Medulla oblongata (tissue), 1 donor: ENCODE measurements around the gene RAD51B.
A peak's percentile ranks its signal among the peaks of the same experiment; 100 is the strongest.
"Not testable (repeated sequence)": the region's sequence is repeated elsewhere in the genome, so short reads cannot be mapped to it uniquely, and the experiment has no call there.

Source experiments
- DNase-seq: peaks from one replicate; pipeline ENCODE4 v3.0.0-alpha.2; 2015; ENCODE audit errors: extremely low spot score

Gene RAD51B

DNA sequence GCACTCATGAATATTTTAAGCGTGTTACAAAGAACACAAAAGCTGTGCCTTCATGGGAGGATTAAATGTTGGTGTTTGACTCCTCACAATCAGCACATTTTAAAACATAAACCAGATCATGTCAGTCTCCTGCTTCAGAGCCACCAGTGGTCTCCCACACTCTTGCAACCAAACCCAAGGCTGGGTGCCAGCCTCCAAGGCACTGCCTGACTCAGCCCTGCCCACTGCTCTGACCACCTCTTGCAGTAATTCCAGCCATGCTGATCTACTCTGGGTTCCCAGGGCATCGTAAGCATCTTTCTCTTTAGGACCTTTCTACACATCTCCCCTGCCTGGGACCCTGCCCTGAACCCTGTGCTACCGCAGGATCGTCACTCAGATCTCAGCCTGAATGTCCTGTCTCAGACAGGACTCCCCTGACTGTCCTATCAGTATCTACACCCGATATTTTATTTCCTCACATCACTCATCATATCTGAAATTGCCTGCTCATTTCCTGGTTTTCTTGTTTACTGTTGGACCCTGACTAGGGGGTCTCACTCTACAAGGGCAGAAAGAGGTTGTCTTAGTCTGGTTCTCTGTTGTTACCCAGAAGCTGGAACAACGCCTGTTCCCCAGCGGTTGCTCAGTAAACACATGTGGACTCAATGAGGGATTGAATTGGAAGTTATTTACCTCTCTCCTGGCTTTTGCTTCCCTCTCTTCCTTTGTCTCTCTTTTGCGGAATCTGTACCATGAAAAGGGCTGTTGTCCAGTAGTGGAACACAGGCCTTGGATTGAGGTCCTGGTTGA lies 449.8 kb downstream of the RAD51B start:
- no peak for DNase-seq

DNA sequence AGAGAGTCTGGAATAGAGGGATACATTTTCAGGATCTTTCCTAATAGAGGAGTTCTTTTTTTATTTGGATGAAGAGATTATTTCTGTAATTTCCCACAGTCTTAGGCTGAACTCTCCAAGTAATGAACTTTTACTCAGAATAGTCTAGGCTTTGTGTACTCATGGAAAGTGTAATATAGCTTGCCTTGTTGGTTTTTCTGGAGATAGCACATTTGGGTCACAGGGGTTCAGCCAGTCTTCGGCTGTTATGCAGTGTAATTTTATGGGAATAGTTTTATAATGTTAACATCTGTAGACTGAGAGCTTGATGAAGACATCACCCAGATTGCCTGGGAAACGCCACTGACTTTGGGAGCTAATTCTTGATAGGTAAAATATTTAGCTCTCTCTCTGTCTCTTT lies 450.8 kb downstream of the RAD51B start:
- DNase-seq, result no peak

DNA sequence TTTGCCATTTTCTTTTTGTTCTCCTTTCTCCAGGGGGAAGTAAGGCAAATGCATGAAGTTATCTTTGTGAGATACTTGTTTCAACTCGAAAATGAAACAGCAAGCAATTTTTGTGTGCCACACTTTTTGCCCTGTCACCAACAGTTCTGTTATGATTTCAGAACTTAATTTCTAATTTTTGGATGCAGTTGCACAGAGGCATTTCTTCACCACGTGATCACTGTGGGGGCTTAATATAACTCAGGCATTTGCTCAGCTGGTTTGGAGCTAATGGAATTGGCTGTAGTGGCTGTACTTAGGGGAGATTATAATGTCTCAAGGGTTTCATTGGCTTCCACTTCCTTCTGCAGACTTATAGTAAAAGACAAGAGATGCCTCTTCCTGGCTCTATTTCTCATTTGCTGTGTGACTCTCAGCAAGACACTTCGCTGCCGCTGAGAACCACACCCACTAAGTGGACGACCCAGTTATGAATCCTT lies 452.4 kb downstream of the RAD51B start:
- peak; percentile 41 for DNase-seq

DNA sequence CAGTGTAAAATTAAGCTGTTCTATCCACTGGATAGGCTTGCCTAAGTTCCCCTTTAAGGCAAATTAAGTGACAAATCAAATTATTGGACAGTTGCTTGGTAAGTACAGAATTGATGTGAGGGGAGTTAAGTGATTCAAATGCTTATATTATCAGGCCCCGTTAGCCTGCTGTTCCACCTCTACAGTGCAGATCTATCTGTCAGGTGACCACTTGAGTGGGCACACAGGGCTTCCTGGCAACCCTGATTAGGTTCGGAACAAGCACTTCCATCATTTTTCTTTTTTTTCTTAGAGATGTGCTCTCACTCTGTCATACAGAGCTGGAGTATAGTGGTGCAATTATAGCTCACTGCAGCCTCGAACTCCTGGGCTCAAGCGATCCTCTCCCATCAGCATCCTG lies 453.8 kb downstream of the RAD51B start:
- DNase-seq, result no peak

DNA sequence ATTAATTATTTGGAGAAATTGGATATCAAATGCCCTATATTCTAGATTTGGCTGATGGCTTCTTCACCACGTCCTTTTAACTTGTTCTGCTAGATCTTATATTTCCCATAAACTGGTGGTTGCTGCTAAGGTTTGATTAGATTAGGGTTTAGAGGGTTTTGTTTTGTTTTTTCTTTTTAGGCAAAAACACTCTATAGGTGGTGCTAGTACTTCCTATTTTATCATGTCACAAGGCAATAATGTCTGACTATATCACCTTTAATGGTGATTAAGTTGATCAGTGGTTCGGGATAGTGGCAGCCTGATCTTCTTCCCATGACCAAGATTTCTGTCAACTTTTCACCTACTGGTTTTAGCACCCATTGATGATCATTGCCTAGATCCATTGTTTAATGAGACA lies 455.1 kb downstream of the RAD51B start:
- no peak for DNase-seq

DNA sequence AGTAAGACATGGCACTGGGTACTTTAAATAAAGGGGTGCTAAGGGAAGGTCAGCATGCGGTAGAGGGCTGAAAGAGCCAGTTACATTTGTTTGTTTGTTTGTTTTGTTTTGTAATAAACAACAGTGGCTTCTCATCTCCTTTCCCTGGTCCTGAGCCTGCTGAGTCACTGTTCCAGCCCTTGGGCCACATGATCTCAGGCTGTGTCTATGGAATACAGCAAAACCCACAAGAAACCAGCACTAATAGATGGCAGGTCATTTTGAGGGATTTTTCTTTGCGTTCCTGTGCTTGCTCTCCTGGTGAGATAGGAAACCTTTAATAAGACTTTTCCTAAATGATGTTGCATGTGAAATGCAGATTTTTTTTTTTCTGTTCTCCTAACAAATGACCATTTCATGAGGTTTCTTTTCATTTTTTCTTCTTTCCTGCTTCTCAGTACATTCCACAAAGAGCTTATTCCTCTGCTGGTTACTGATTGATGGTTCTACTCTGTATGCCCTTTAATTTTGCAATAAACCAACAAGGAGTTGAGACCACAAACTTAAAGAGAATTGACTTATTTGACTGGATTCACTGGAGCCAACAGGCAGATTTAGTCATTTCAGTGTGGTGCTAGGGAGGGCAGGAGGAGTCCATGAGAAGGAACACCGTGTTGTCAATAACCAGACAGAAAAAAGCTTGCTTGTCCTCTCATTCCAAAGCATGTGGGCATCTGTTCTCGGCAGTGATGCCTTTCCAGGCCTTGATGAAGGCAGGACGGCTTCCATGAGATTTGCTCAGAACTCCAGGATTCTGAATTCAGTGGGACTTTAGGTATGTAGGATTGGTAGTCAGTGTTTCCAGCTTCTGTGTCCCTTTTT lies 459.2 kb downstream of the RAD51B start:
- peak; percentile 48 for DNase-seq

DNA sequence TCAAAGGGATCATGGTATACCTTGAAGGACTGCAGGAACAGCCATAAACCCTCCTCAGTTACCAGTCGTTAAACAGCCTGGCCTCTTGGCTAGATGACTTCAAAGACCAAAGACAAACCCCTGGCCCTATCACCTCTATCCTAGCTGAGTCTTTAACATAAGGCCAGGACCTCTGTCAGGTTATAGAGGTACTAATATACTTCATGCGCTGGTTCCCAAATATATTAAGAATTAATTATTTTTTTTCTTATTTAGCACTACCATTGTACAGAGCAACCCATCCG lies 459.8 kb downstream of the RAD51B start:
- no peak for DNase-seq

DNA sequence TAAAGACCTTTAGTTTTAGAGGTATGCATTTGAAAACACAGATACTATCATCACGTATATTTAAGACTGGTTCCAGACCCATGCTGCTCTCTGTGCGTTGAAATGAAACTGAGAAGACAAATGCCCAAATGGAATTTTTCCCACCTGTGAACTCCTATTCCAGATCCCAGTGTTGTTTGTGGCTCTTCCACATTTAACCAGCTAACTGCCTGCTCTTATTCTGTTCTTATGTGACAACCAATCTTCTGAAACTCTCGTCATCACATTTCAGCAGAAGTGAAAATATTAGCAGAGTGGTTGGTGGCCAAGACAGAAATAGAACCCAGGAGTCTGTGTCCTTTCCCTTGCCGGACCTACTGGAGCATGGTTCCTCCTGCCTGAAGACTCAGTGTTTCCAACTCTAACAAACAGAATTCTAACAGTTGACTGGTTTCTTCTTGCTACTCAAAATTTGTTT lies 460.2 kb downstream of the RAD51B start:
- DNase-seq, result peak; percentile 36

DNA sequence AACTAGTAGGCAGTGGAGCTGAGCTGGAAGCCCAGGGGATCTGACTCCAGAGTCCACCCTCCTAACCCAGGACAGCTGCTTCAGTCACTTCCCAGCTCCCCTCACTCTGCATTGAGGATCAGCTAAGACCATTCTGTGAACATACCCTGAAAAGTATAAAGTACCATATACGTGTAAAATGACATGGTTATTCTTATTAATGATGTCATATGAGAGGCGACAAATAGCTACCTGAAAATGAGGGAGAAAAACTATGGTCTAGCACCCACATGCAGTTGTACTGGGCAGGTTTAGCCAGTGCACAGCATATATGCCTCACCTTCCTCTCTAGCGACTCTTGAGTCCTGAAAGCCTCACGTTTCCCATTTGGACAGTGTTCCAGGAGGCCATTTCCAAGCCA lies 461.9 kb downstream of the RAD51B start:
- no peak for DNase-seq

DNA sequence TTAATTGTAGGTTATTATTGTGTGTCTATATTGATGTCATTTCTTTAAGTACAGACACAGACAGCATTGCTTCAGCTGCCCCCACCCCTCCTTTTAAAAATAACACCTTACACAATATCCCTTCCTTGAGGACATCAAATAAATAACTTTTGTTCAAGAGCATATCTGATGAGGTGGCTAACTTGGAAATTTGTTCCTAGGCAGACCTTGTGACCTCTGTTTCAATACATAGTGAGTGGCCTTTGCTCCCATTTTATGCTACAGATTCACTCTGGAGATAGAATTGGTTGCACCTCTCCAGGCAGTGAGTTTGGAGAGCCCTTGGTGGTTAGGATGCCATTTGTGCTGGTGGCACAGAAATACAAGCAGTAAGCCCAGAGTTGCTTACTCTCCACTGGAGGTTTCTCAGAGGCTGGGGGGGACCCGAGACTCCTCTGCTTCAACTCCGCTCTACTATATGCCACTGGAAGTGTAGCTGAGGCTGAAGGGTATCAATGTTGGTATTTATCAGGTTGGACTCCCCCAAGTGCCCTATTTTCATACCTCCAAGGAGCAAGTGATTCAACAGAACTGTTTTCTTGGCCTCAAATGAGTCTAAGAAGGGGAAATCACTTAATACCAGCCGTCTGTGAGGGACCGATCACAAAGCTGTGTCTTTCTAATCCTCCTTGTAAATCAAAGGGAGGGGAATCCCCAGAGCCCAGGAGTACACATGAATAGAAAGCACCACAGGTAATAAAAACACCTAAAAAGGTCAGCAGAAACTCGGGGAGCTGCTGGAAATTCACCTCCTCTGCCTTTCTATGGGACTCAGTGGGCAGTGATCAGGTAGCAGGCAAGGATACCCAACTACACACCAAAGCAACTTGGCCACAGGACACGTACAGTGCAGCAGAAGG lies 463.1 kb downstream of the RAD51B start:
- no peak for DNase-seq

DNA sequence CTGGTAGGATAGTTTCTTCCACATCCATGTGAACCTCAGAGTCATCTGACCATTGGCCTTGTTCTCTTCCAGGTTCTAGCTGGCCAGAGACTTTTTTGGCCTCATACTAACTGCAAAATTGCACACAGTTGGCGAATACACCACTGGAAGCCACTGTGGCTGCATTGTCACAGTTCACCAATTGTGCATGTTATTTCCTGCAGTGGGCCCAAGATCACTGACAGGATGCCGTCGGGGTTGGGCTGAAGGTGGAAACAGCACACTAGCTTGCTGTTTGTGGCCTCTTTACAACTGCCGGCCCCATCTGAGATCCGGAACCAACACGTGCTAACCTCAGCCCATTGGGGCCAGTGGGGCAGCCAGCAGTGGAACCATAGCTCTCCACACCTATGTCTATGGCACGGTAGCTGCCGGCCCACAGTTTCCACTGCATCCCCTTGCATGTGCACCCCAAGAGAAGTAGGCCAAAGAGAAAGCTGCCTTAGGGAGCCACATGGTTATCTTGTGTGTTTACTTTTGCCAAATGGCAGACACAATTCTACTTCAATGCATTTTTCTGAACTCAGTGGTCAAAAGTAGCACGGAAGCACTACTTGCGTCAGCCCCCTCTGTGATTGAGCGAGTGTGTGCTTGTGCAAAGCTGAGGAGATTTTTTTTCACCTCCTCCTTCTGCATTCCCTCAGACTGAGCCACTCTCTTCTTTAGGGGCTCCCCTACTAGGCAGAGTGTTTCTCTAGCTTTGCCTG lies 464.0 kb downstream of the RAD51B start:
- DNase-seq, result no peak

DNA sequence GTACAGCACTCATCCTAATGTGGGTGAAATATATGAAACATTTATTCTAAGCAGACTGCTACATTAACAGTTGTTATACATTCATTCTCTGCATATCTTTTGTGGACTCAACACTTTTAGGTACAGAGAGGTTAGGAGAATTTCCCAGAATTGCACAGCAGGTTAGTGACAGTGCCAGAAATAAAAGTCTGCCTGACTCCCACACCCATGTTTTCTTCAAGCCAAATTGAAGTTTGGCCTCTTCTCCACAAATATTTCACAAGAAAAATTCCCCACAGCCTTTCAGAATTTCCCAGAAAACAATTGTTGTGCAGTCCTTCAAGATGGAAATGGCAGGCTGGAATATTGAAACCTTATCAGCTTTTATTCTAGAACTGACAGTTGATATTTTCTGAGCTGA lies 464.8 kb downstream of the RAD51B start:
- no peak for DNase-seq

DNA sequence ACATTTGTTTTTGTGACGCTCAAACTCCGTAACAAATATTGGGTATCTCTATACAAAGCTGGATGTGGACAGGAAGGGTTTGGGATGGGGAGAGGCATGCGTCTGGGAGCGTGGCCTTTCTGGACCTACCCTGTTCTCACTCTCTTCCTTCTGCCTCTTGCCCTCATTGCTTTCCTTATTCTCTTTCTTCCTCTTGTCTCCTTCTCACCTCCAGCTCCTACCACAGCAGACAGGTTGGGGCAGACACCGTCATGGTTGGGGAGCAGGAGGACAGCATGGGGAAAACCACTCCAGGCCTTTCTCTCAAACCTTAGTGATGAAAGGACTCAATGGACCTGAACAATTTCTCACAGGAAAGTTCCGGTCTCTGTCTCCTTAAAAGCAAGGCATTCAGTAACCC lies 465.3 kb downstream of the RAD51B start:
- DNase-seq, result no peak

DNA sequence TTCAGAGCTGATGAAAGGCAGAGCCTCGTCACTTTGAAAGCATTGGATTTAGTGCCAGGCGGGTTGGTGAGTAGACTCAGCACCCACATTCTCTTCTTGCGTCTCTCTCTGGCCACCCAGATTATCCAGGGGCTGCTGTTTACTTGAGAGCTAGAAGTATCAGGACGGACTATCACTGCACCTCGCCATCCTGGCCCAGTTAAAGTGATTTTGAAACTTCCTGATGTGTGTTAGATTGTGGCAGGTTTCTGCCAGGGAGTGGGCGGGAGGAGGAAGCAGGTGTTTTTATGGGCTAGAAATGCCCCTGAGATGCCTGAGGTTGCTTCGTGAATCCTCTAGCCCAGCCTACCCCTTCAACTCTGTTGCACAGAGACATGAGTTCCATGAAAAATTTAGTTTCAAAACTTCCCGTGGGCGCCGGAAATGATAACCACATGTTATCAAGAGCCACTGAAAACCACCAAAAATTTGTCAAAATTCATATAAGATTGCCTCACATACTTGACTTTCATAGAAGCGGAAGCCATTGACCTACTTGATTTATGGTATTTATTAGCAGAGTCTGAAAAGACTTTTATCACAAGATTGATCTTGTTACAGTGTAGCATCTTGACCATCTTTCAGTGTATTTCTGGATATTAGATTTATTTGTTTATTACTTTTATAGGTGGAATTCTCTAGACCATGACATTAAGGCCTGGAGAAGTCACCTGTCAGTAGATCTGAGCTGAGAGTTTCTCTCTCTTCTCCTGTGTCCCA lies 466.0 kb downstream of the RAD51B start:
- no peak for DNase-seq

DNA sequence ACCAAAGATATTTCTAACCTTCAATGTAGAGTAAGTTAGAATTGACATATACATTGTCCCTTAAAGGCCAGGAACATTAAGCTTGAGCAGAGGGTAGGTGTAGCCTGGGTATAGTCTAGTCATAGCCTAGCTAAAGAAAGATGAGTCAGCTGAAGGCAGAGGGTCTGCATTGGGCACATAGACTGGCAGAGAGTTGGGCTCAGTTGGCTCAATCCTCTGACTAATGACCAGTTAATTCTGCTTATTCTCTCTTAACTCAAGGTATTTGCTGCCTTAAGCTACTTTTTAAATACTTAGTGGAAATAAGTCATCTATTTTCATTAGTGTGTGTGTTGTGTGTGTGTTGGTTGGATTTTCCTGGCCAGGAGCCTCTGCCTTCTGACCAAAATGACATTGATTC lies 467.1 kb downstream of the RAD51B start:
- no peak for DNase-seq

DNA sequence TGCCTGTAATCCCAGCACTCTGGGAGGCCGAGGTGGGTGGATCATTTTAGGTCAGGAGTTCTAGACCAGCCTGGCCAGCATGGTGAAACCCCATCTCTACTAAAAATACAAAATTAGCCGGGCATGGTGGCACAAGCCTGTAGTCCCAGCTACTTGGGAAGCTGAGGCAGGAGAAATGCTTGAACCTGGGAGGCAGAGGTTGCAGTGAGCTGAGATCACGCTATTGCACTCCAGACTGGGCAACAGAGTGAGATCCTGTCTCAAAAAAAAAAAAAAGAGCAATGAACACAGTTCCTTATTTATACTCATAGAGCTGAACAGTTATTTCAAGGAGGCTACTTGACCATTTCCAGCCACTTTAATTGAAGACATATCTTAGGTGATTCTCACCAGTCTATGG lies 469.9 kb downstream of the RAD51B start:
- not testable (repeated sequence) for DNase-seq

DNA sequence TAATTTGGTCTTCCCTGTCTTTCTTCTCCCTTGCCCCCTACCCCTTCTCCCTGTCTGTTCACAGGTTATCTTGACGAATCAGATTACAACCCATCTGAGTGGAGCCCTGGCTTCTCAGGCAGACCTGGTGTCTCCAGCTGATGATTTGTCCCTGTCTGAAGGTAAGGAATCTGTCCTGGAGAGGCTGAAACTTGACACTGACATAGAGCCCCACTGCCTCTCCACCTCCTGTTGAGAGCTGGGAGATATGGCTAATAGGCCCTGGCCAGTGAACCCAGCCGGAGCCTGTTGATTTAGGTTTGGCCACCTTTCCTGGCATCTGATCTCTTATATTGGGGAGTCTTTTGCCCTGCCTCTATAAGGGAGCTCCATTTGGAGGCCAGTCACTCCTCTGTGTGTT lies 472.2 kb downstream of the RAD51B start:
- DNase-seq, result no peak

DNA sequence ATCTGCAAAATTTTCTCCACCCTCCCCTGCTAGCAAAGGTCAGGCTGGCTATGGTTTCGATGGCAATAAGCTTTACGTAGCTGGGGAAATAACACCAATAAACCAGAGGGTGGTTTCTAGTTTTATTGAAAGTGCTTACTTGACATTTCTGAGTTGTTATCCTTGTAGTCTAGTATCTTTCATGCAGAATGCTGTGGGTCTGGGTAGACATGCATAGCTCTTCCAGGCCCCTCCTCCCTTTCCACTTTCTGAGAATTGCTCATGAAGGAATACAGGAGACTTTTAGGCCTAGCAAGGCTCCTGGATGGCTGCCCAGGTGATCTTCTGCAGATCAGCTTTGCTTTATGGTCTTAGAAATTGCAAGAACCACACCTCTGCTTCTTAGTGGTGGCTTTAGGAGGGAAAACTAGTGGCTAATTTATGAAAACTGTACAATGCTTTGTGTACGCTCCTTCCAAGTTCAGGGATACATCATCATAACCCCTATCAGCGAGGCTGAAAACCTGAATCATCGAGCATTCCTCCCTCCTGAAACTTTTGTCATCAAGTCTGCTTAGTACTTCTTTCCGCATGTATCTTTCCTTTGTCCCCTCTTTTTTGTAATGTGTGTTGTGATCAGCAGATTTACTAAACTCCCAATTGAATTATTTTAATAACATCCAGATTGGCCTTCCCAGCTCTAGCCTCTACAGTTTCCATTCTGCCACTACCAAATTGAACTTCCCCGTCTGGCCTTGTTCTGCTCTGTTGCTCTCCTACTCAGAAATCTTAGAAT lies 473.0 kb downstream of the RAD51B start:
- no peak for DNase-seq

DNA sequence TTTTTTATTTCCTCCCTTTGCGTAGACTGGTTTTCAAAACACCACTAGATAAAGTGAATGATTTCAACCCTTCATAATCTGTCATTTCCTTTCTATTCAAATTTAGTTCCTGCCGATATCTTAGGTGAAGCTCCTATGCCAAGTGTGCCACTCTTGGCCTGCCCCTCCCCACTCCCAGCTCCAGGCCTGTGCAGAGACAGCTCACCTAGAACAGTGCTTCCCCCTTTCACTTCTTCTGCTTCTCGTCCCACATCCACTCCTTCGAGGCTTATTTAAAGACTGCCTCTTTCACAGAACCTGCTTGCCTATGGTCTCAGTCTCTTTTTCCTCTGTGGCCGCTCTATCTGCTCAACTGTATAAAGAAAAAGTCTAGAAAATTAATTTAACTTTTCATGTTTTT lies 473.8 kb downstream of the RAD51B start:
- DNase-seq, result peak; percentile 50

DNA sequence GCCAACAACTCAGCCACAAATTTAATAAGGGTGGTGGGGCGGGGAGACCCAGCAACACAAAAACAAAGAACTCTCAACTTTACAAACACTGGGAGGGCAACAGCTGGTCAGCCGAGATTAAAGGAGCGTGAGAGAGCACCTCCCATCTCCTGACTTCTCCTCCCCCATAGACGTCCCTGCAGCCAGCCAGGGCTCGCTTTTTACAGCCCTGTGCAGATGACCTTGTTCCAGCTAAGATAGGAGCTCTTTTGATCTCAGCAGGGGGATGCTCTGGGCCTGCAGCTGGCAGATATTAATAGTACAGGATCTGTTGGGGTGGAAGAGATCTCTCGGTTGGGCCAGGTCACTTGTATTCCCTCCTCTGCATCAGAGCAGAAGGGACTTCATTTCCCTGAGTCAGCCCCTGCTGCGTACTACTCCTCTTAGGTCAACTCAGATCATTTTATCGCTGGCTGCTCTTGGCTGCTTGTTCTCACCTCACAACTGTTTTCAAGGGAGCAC lies 475.8 kb downstream of the RAD51B start:
- no peak for DNase-seq
